Measurements from ENCODE around the gene NAT10. TPM values are rescaled to one million over a fixed set of nuclear protein-coding genes. Genes with fewer than 3 reads are reported as not detected.
"Not testable (repeated sequence)": the region's sequence is repeated elsewhere in the genome, so short reads cannot be mapped to it uniquely, and the experiment has no call there.

NAT10 gene
- polyA plus RNA-seq, 1 donor = 37.0 TPM

DNA sequence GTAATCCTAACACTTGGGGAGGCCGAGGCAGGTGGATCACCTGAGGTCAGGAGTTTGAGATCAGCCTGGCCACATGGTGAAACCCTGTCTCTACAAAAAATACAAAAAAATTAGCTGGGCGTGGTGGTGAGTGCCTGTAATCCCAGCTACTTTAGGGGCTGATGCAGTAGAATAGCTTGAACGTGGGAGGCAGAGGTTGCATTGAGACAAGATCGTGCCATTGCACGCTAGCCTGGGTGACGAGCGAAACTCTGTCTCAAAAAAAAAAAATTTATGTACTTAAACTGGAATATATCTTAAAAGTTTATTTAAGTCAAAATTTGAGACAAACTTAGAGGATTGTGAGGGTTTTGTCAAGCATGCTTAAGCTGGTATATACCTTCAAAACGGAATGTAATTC is 34.1 kb upstream of the NAT10 start:
- not testable (repeated sequence) for H3K27me3 ChIP-seq (ENCODE audit: control insufficient read depth, insufficient read depth, low read length); H3K27ac ChIP-seq (ENCODE audit: low read length); H3K4me1 ChIP-seq (ENCODE audit: control insufficient read depth, insufficient read depth, low read length); H3K4me3 ChIP-seq (ENCODE audit: low read length); H3K9me3 ChIP-seq (ENCODE audit: control insufficient read depth, low read depth, low read length); DNase-seq
- peaks cover 43% of the 10 kb centered on the region for H3K36me3 ChIP-seq (ENCODE audit: control insufficient read depth, insufficient read depth, low read length)
- WGBS (ENCODE audit: insufficient coverage, low lambda C conversion rate) = 100% methylated on average over 3 of the region's 8 CpGs

DNA sequence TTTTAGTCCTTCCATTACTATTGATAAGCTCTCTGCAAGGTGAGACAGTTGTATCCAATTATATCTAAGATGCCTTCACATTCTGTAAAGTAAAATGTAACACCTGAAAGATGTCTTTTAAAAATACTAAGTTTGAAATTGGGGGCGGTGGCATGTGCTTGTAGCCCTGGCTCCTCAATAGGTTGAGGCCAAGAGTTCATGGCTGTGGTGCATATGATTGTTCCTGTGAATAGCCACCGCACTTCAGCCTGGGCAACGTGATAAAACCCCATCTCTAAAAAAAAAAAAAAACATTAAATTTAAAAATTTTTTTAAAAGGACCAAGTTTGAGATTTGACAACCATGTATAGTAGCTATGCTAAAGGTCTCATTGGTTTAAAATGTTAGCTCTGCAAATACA is 33.4 kb upstream of the NAT10 start:
- Histone ChIP-seq H3K27ac (ENCODE audit: low read length) (no peak overlapping the region), H3K4me1 (ENCODE audit: control insufficient read depth, insufficient read depth, low read length) (no peaks in the 10 kb centered on the region)
- 100% methylated on average over 1 of the region's 3 CpGs for WGBS (ENCODE audit: insufficient coverage, low lambda C conversion rate)

DNA sequence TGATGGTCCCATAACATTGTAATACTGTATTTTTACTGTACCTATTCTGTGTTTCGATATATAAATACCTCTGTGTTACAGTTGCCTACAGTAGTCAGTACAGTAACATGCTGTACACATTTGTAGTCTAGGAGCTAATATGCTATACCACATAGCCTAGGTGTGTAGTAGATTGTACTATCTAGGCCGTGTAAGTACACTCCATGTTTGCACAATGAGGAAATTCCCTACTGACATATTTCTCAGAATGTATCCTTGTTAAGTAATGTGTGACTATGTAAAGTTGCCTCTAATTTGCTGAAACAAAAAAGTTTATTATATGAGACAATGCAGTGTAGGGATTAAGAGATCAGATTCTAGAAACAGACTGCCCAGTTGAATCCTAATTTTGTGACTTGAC is 32.6 kb upstream of the NAT10 start:
- Histone ChIP-seq H3K4me1 (ENCODE audit: control insufficient read depth, insufficient read depth, low read length) (no peaks in the 10 kb centered on the region), H3K9me3 (ENCODE audit: control insufficient read depth, low read depth, low read length) (no peaks in the 10 kb centered on the region), H3K4me3 (ENCODE audit: low read length) (no peak overlapping the region), H3K27ac (ENCODE audit: low read length) (no peak overlapping the region), H3K27me3 (ENCODE audit: control insufficient read depth, insufficient read depth, low read length) (no peaks in the 10 kb centered on the region), H3K36me3 (ENCODE audit: control insufficient read depth, insufficient read depth, low read length) (peaks cover 52% of the 10 kb centered on the region)
- DNase-seq = no peak
- WGBS (ENCODE audit: insufficient coverage, low lambda C conversion rate) = no CpG with 5 or more reads among the region's 2 CpGs

More for the DNA sequence above, 33.4 kb upstream of the NAT10 start:
- DNase-seq = no peak
- no peak overlapping the region for H3K4me3 ChIP-seq (ENCODE audit: low read length)
- H3K27me3 ChIP-seq (ENCODE audit: control insufficient read depth, insufficient read depth, low read length) = no peaks in the 10 kb centered on the region
- H3K36me3 ChIP-seq (ENCODE audit: control insufficient read depth, insufficient read depth, low read length) = peaks cover 50% of the 10 kb centered on the region
- H3K9me3 ChIP-seq (ENCODE audit: control insufficient read depth, low read depth, low read length) = no peaks in the 10 kb centered on the region

DNA sequence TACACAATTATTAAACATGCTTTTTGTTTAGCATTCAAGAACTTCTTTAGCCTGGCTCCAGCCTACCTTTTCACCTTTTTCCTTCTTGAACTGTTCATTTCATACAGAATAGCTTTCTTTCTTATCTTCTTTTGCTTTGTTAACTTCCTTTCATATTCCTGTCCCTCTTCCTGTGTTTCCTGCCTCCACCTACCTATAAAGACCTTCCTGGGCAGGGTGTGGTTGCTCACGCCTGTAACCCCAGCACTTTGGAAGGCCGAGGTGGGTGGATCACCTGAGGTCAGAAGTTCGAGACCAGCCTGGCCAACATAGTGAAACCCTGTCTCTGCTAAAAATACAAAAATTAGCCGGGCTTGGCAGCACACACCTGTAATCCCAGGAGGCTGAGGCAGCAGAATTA is 31.0 kb upstream of the NAT10 start:
- no peak overlapping the region for H3K27ac ChIP-seq (ENCODE audit: low read length)

DNA sequence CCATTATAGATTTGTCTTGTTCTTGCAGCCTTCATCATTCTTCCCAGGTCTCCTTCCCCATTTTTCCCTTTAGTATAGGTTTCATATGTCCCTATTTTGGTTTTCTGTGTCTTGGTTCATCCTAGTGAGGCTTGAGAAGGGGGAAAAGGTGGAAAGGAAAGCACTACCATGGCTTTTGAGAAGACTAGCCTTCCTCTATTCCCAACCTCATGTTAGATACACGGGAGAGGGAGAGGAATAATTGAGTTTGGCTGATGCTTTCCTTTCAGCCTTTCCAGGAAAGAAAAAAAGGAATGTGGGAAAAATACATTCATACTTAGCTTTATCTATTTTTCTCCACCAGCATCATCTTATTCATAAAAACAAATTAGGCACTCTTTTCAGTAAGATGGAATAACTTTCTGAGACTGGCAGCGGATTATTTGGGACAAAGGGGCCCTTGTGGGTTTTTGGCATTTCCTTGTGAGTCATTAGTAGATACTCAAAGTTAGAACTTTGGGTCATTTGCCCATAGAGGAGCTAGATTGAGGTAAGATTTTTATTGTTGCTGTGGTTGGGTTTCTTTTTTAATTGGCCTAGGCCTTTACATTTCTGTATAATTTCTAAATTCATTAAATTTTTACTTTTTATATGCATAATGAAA is 30.1 kb upstream of the NAT10 start:
- Histone ChIP-seq H3K4me3 (ENCODE audit: low read length) (no peak overlapping the region), H3K27me3 (ENCODE audit: control insufficient read depth, insufficient read depth, low read length) (no peaks in the 10 kb centered on the region), H3K36me3 (ENCODE audit: control insufficient read depth, insufficient read depth, low read length) (peaks cover 66% of the 10 kb centered on the region), H3K4me1 (ENCODE audit: control insufficient read depth, insufficient read depth, low read length) (no peaks in the 10 kb centered on the region), H3K9me3 (ENCODE audit: control insufficient read depth, low read depth, low read length) (no peaks in the 10 kb centered on the region), H3K27ac (ENCODE audit: low read length) (no peak overlapping the region)
- no CpG with 5 or more reads among the region's 2 CpGs for WGBS (ENCODE audit: insufficient coverage, low lambda C conversion rate)
- no peak for DNase-seq

More for the DNA sequence above, 31.0 kb upstream of the NAT10 start:
- peaks cover 60% of the 10 kb centered on the region for H3K36me3 ChIP-seq (ENCODE audit: control insufficient read depth, insufficient read depth, low read length)
- DNase-seq = no peak
- H3K27me3 ChIP-seq (ENCODE audit: control insufficient read depth, insufficient read depth, low read length) = no peaks in the 10 kb centered on the region
- H3K4me1 ChIP-seq (ENCODE audit: control insufficient read depth, insufficient read depth, low read length) = no peaks in the 10 kb centered on the region
- H3K9me3 ChIP-seq (ENCODE audit: control insufficient read depth, low read depth, low read length) = no peaks in the 10 kb centered on the region
- no peak overlapping the region for H3K4me3 ChIP-seq (ENCODE audit: low read length)
- WGBS (ENCODE audit: insufficient coverage, low lambda C conversion rate) = no CpG with 5 or more reads among the region's 4 CpGs

DNA sequence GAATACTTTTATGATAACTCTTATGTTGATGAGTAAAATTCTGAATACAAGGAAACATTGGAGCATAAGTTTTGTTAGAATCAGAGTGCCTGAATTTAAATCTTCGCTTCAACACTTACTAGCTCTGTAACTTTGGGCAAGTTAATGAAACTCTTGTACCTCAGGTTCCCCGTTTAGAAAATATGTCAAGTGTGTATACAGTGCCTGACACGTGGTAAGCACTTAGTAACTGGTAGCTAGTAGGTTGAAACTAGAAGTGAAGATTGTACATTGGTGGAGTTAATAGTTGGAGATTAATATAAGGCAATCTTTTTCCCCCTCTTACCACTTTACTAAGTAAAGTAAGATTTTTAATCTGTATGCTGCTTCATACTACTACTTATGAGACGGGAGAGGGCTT is 24.8 kb upstream of the NAT10 start:
- DNase-seq = no peak
- Histone ChIP-seq H3K9me3 (ENCODE audit: control insufficient read depth, low read depth, low read length) (no peaks in the 10 kb centered on the region), H3K4me1 (ENCODE audit: control insufficient read depth, insufficient read depth, low read length) (no peaks in the 10 kb centered on the region), H3K36me3 (ENCODE audit: control insufficient read depth, insufficient read depth, low read length) (peaks cover 78% of the 10 kb centered on the region), H3K27ac (ENCODE audit: low read length) (no peak overlapping the region), H3K4me3 (ENCODE audit: low read length) (no peak overlapping the region), H3K27me3 (ENCODE audit: control insufficient read depth, insufficient read depth, low read length) (no peaks in the 10 kb centered on the region)
- WGBS (ENCODE audit: insufficient coverage, low lambda C conversion rate) = 83% methylated on average over 1 of the region's 4 CpGs

DNA sequence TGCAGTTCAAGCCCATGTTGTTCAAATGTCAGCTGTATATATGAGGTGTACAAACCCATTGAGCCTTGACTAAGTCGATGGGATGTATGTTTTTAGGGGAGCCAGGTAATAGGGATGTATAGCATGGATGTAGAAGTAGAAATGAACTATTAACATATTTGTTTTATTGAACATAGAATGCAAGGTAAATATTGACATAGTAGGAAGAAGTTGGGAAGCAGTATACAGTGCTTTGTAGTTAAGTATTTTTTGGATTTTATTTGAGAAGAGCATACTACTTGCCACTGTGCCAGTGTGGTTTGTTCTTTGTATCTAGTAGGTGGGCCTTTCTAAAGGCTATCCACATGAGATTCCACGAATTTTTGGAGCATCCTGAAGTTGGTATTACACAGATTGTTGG is 20.8 kb upstream of the NAT10 start:
- WGBS (ENCODE audit: insufficient coverage, low lambda C conversion rate) = 100% methylated on average over 1 of the region's 2 CpGs
- peaks cover 78% of the 10 kb centered on the region for H3K36me3 ChIP-seq (ENCODE audit: control insufficient read depth, insufficient read depth, low read length)
- H3K4me3 ChIP-seq (ENCODE audit: low read length) = no peak overlapping the region

DNA sequence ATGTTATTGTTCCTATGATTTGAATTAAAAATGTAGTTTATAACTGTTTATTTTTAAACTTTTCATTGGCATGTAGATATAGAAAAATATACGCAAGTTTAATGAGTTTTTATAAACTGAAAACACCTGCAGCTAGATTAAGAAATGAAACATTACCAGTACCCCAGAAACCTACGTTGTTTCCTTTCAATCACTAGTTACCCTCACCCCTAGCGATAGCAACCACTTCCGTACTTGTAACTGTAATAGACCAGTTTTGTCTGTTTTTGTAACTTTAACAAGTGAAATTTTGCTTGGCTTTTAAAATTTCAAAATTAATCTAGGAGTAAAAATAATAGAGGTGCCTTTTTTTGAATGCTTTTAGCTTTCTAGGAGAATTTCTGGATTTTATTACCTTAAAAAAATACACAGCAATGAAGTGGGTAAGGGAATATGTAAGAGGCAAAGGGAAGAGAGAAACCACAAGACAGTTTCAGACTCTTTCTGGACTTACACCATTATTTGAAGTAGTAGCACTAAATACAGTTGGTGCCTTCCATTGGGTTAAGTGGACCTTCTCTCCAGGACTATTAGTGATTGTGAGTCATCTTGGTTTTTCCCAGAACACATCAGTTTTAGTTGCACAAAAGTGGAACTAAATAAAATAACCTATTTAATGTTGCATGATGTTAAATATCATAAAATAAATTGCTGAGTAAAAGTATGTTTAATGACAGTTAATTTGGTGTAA is 18.7 kb upstream of the NAT10 start:
- H3K4me1 ChIP-seq (ENCODE audit: control insufficient read depth, insufficient read depth, low read length) = no peaks in the 10 kb centered on the region
- no peaks in the 10 kb centered on the region for H3K27me3 ChIP-seq (ENCODE audit: control insufficient read depth, insufficient read depth, low read length)
- no peak overlapping the region for H3K4me3 ChIP-seq (ENCODE audit: low read length)
- no peaks in the 10 kb centered on the region for H3K9me3 ChIP-seq (ENCODE audit: control insufficient read depth, low read depth, low read length)
- H3K27ac ChIP-seq (ENCODE audit: low read length) = no peak overlapping the region
- 93% methylated on average over 4 of the region's 4 CpGs for WGBS (ENCODE audit: insufficient coverage, low lambda C conversion rate)
- DNase-seq = no peak
- peaks cover 79% of the 10 kb centered on the region for H3K36me3 ChIP-seq (ENCODE audit: control insufficient read depth, insufficient read depth, low read length)

More for the DNA sequence above, 20.8 kb upstream of the NAT10 start:
- Histone ChIP-seq H3K27me3 (ENCODE audit: control insufficient read depth, insufficient read depth, low read length) (no peaks in the 10 kb centered on the region), H3K9me3 (ENCODE audit: control insufficient read depth, low read depth, low read length) (no peaks in the 10 kb centered on the region), H3K4me1 (ENCODE audit: control insufficient read depth, insufficient read depth, low read length) (no peaks in the 10 kb centered on the region), H3K27ac (ENCODE audit: low read length) (no peak overlapping the region)
- DNase-seq = no peak

DNA sequence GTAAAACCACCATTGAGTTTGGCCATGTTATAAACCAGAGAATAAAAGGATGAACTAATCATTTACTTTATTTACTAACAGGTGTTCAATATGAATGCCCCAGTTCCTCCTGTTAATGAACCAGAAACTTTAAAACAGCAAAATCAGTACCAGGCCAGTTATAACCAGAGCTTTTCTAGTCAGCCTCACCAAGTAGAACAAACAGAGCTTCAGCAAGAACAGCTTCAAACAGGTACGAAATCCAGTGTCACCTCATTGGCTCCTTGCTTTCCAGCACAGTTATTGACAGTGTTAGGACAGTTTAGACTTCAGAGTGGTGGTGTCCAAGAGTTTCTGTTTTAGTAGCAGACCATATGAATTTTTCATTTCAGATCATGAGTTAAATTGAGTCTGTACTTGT is 13.6 kb upstream of the NAT10 start:
- Histone ChIP-seq H3K4me3 (ENCODE audit: low read length) (no peak overlapping the region), H3K36me3 (ENCODE audit: control insufficient read depth, insufficient read depth, low read length) (peaks cover 77% of the 10 kb centered on the region), H3K27me3 (ENCODE audit: control insufficient read depth, insufficient read depth, low read length) (no peaks in the 10 kb centered on the region), H3K4me1 (ENCODE audit: control insufficient read depth, insufficient read depth, low read length) (no peaks in the 10 kb centered on the region), H3K27ac (ENCODE audit: low read length) (no peak overlapping the region), H3K9me3 (ENCODE audit: control insufficient read depth, low read depth, low read length) (no peaks in the 10 kb centered on the region)
- WGBS (ENCODE audit: insufficient coverage, low lambda C conversion rate) = no CpG with 5 or more reads among the region's 1 CpG
- DNase-seq = no peak

DNA sequence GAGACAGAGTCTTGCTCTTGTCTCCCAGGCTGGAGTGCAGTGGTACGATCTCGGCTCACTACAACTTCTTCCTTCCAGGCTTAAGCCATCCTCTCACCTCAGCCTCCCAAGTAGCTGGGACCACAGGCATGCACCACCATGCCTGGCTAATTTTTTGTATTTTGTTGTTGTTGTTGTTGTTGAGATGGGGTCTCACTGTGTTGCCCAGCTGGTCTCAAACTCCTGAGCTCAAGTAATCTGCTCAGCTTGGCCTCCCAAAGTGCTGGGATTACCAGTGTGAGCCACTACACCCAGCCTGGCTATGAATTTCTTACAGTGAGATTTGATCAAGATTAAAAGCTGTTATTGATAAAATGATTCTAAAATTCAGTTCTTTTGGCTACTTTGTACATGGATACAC is 10.5 kb upstream of the NAT10 start:
- WGBS (ENCODE audit: insufficient coverage, low lambda C conversion rate) = no CpG with 5 or more reads among the region's 2 CpGs
- H3K27me3 ChIP-seq (ENCODE audit: control insufficient read depth, insufficient read depth, low read length); H3K9me3 ChIP-seq (ENCODE audit: control insufficient read depth, low read depth, low read length); DNase-seq; H3K27ac ChIP-seq (ENCODE audit: low read length); H3K4me1 ChIP-seq (ENCODE audit: control insufficient read depth, insufficient read depth, low read length); H3K4me3 ChIP-seq (ENCODE audit: low read length): not testable (repeated sequence)
- H3K36me3 ChIP-seq (ENCODE audit: control insufficient read depth, insufficient read depth, low read length) = peaks cover 83% of the 10 kb centered on the region

DNA sequence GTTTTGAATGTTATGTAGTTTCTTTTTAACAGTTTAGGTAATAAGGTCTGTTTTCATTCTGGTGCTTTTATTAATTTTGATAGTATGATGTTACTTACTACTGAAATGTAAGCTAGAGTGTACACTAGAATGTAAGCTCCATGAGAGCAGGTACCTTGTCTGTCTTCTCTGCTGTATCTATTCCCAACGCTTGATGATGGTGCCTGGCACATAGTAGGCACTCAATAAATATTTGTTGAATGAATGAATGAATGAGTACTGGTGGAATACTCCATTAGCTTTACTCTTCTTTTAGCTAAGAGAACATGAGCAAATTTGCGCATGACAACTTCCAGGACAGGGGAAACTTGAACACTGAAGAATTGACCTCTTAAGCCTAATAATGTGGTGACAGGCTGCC is 6.6 kb upstream of the NAT10 start:
- Histone ChIP-seq H3K9me3 (ENCODE audit: control insufficient read depth, low read depth, low read length) (no peaks in the 10 kb centered on the region), H3K27me3 (ENCODE audit: control insufficient read depth, insufficient read depth, low read length) (no peaks in the 10 kb centered on the region), H3K36me3 (ENCODE audit: control insufficient read depth, insufficient read depth, low read length) (peaks cover 63% of the 10 kb centered on the region), H3K4me3 (ENCODE audit: low read length) (no peak overlapping the region), H3K27ac (ENCODE audit: low read length) (no peak overlapping the region), H3K4me1 (ENCODE audit: control insufficient read depth, insufficient read depth, low read length) (no peaks in the 10 kb centered on the region)
- DNase-seq = no peak
- WGBS (ENCODE audit: insufficient coverage, low lambda C conversion rate) = 100% methylated on average over 2 of the region's 2 CpGs
